ENCODE results near the gene CEP250.
"Not testable (repeated sequence)": the region's sequence is repeated elsewhere in the genome, so short reads cannot be mapped to it uniquely, and the experiment has no call there.

DNA sequence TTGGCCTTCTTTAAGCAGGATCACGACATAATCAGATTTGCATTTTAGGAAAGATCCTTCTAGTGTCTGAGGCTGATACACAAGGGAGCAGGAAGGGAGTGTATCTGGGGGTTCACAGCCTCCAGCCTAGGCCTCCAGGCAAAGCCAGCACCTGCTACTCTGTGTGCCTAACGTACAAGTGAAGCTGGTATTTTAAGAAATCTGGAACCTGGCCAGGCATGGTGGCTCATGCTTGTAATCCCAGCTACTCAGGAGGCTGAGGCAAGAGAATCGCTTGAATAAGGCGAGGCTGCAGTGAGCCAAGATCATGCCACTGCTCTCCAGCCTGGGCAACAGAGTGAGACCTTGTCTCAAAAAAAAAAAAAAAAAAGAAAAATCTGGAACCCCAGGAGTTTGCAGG, 100.1 kb downstream of the CEP250 start:
- TF ChIP-seq, protein P1, sequence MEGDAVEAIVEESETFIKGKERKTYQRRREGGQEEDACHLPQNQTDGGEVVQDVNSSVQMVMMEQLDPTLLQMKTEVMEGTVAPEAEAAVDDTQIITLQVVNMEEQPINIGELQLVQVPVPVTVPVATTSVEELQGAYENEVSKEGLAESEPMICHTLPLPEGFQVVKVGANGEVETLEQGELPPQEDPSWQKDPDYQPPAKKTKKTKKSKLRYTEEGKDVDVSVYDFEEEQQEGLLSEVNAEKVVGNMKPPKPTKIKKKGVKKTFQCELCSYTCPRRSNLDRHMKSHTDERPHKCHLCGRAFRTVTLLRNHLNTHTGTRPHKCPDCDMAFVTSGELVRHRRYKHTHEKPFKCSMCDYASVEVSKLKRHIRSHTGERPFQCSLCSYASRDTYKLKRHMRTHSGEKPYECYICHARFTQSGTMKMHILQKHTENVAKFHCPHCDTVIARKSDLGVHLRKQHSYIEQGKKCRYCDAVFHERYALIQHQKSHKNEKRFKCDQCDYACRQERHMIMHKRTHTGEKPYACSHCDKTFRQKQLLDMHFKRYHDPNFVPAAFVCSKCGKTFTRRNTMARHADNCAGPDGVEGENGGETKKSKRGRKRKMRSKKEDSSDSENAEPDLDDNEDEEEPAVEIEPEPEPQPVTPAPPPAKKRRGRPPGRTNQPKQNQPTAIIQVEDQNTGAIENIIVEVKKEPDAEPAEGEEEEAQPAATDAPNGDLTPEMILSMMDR (IDR thresholded peaks at IDR 0.05 in 4 of 5, conservative IDR thresholded peaks at IDR 0.05 in 1 of 5), result not testable (repeated sequence)
- not testable (repeated sequence) for TF ChIP-seq POLR2A (IDR thresholded peaks at IDR 0.05)
